GM21619 (cell line): Measurements from ENCODE around the gene CCNDBP1.
"Not testable (repeated sequence)": the region's sequence is repeated elsewhere in the genome, so short reads cannot be mapped to it uniquely, and the experiment has no call there.

ENCODE experiments used
- ATAC-seq: cut with Tn5 transposase; IDR thresholded peaks from one replicate; pipeline ENCODE4 v1.9.1; 2021; ENCODE audit not compliant: unreplicated experiment

Gene CCNDBP1

DNA sequence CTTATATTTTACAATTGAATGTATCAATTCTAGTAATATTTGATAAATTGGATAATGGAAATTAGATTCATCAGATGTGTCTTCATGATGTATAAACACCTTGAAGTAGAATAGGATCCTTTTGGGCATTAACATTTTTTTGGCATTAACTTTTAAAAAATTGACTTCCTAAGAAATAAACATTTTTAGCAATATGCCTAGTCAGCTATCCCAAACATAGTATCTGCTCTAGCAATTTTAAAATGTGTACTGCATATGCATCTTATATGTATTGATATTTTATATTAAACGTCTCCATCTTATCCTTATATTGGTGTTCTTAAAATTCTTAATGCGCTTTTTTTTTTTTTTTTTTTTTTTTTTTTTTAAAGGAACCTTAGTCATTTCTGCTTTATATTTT is 8.5 kb downstream of the CCNDBP1 start:
- ATAC-seq: no peak

- no peak for ATAC-seq
These were observed 9.6 kb downstream of the CCNDBP1 start for GRCh38 chr15:43194795-43195194.

DNA sequence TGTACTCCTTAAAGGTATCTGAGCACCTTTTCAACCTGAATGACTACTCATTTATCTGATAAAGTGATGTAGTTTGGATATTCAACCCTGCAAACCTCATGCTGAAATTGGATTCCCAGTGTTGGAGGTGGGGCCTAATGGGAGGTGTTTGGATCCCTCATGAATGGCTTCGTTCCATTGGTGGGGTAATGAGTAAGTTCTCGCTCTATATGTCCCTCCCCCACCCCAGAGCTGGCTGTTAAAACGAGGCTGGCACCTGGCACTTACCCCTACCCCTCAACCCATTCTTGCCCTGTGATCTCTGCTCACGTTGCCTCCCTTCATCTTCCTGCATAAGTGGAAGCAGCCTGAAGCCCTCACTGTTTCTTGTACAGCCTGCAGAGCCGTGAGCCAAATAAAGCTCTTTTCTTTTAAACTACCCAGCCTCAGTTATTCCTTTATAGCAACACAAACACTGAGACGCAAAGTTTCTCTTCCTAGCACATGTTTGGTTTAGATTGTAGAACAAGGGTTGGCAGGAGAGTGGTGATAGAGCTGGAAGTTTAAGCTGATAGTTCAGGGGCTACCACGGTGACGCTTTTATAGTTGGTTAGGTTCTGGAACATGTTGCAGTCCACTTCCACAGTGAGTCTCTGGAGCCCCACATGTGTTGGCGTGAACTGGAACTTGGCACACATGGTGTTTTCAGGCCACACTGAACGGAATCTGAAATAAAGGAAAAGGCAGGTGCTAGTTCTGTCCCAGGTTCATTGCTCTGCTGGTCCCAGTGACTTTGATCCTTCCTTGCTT is 11.8 kb downstream of the CCNDBP1 start:
- ATAC-seq: no peak

DNA sequence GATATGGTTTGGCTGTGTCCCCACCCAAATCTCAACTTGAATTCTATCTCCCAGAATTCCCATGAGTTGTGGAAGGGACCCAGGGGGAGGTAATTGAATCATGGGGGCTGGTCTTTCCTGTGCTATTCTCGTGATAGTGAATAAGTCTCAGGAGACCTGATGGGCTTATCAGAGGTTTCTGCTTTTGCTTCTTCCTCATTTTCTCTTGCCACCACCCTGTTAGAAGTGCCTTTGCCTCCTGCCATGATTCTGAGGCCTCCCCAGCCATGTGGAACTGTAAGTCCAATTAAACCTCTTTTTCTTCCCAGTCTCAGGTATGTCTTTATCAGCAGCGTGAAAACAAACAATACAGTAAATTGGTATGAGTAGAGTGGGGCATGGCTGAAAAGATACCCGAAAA is 12.6 kb downstream of the CCNDBP1 start:
- not testable (repeated sequence) for ATAC-seq

- ATAC-seq: not testable (repeated sequence)
These were observed 13.4 kb downstream of the CCNDBP1 start for GRCh38 chr15:43198556-43198955.

- ATAC-seq: no peak
These were observed 13.8 kb downstream of the CCNDBP1 start for GRCh38 chr15:43198992-43199391.

- no peak for ATAC-seq
These were observed 14.8 kb downstream of the CCNDBP1 start for GRCh38 chr15:43199945-43200488.

- ATAC-seq: no peak
These were observed 19.1 kb downstream of the CCNDBP1 start for GRCh38 chr15:43204016-43204901.

DNA sequence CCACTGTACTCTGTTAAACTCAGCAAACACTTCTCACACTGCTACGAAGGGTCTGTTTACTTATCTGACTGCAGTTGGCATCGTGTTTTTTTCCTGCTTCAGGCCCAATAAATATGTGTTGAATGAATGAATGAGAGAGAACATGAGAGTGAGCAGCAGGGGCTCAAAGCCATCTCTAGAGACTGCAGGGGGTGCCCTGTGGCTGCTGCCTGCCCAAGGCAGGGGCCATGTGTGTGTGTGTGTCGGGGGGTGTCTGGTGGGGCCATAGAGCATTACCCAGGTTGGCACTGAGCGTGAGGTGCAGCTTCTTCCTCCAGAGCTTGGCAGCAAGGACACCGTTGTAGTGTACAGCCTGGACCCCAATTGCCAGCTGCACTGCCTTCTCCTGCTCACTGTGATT is 20.9 kb downstream of the CCNDBP1 start:
- ATAC-seq: no peak

GRCh38 chr15:43207024-43207423 is 21.8 kb downstream of the CCNDBP1 start:
- ATAC-seq: no peak

DNA sequence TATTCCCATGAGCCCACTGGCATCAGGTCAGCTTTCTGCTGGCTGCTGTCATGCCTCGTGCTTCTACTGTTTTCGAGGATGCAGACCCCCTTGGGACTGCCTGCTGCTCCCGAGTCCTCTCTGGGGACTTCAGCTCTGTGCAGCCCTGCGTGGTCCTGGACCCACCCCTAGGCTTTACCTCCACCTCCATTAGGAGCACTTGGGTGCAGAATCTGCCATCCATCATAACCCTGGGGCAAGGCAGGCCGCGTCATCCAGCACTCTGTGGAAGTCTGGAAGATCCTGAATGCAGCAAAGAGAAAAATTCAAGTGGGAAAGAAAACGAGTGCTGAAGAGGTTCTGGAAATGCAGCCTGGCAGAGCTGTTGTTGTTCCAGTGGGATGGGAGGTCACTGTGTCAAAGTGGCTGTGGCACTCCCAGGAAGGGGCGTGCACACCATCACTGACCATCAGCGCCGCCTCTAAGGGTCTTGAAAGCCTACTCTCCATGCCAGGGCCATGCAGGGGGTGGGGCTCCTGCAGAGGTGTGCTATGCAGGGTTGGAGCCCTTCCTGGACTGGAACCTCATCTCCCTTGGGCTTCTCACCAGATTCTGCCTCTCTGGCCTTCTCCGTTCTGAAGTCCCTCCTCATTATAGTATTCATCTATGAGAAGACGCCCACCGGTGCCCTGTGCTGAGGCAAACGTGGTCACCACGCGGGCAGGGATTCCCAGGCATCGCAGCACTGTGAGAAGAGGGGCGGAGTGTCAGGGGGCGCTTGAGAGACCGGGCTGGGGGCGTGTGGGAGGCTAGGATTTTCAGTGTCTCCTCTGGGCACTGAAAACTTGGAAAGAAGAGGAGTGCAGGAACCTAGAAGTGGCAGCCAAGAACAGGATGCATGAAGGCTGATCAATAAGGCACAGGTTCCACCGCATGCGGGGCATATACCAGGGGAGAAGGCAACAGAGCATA is 23.1 kb downstream of the CCNDBP1 start:
- no peak for ATAC-seq

DNA sequence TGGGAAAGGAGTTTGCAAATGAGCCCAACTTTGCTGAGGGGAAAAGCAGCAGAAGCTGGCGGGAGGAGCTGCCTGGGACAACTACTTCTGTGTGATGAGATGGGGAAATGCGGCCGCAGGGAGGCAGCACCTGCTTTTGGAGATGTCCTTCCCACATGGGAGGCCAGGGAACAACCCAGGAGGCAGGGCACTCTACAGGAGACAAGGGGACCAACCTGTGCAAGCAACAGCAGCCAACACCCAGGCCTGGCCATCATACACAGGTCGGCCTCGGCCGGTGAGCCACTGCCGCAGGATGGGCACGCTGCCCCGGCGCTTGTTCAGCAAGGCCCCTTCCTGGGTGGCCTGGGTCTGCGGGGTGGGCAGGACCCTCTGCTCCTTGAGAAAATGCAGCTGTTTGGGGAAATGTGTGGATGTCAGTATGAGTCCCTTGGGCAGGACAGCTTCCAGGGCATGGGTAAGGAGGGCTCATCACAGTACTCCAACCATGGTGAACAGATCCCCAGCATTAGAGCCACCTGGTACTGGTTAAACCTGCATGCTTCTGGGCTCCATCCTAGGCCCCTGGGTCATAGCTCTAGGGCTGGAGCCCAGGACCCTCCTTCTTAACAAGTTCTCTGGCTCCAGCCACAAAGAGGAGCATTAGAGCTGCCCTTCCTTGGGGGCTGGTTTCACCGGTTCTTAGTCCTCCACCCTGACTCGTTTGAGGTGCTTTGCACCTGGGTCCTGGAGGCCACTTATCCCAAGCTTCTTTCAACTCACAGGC is 24.0 kb downstream of the CCNDBP1 start:
- ATAC-seq: no peak

DNA sequence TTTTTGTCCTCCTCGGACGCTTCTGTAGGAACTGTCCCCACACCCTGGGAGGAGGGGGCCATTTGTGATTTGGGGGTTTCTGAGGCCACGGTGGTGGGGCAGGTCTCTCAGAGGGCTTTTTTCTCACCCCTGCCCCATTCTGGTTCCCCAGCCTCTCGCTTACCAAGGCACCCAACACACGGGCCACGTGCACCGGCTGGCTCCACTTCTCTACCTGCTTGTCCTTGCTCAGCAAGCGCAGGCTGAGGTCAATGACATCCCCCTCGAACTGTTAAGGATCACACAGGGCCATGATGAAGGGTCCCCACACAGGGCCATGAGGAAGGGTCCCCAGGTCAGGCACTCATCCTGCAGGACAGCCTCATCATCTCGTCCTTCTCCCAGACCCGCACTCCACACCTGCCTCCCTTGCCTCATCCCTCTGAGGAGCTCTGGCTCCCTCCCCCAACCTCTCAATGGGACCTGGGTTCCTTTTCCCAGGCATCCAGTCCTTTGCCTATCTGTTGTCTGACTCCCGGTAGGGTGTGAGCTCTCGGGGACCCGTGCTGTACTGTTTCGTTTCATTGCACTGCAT is 25.1 kb downstream of the CCNDBP1 start:
- no peak for ATAC-seq

- ATAC-seq: no peak
These were observed 25.6 kb downstream of the CCNDBP1 start for GRCh38 chr15:43210807-43211206.

DNA sequence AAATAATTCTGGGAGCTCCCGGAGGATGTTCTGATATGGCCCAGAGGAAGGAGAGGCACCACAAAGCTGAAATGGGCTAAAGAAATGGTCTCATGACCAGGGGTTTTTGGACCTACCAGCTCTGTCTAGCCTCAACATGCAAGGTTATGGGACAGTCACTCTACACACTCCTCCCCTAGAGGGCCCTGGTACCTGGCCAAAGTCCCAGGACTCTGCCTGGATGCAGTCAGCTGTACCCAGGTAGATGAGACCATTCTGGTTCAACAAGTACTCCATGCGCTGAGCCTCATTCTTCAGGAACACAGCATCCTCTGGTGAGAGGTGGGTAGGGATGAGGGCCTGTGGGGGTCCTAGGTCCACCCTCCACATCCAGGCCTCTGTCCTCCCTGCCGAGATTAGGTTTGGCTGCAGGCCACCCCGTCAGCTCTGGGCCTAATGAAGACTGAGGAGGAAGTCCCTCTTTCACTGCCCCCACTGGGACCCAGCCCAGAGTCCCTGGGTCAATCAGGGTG is 26.1 kb downstream of the CCNDBP1 start:
- no peak for ATAC-seq

- no peak for ATAC-seq
These were observed 27.1 kb downstream of the CCNDBP1 start for GRCh38 chr15:43212299-43212698.

DNA sequence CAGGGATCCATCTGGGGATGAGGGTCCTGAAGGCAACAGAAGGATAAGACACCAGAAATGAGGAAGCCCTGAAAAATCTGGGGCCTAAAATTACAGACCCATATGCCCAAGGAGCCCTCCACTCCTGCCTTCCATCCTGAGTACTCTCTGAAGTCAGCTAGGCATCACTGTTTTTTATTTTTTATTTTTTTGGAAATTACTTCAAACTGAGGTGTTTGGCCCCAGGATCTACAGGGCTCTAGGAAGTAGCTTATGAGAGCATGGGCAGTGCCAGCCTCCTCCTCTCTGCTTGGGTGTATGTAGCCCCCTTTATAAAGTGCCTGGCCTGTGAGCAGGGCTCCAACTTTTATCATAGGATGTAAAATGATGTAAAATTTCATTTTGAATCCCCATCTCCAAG is 27.7 kb downstream of the CCNDBP1 start:
- no peak for ATAC-seq

DNA sequence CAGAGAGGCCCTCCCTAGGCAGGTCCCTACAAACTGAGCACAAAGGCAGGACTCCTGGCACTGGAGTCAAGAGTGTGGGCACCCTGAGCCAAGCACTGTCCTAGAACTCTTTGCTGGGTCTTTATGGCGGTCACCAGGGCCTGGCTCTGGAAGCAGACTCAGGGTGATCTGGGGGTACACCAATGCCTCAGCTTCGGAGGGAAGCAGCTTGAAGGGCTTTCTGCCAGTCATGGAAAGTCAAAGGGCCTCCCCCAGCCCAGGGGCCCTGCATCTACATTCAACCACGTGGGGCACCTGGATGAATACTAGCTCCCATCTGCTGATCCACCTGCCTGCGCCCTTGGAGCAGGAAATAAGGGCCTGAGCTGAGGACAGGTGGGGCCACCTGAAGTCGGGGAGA is 28.3 kb downstream of the CCNDBP1 start:
- no peak for ATAC-seq

GRCh38 chr15:43214169-43214568 is 29.0 kb downstream of the CCNDBP1 start:
- no peak for ATAC-seq
